HepG2 (cell line): Measurements from ENCODE around the gene KDM8. TPM values are rescaled to one million over a fixed set of nuclear protein-coding genes. Genes with fewer than 3 reads are reported as not detected.

Experiments
- ARNTL ChIP-seq: sonication (generic); formaldehyde crosslinking; IDR thresholded peaks from 2 replicates; pipeline ENCODE4 v1.4.0; 2020; ENCODE audit warnings: mild to moderate bottlenecking, missing genetic modification reagents
- MAFK ChIP-seq, 2 experiments: IDR thresholded peaks in 1 of 2; conservative IDR thresholded peaks in 1 of 2; 2 replicates each; pipeline ENCODE4 v1.6.1; 2011; ENCODE audit warnings: improper control_type of control experiment in 2 of 2, low read length in 2 of 2
- MTA1 ChIP-seq: sonication (generic); formaldehyde crosslinking; IDR thresholded peaks from 2 replicates; pipeline ENCODE4 v1.4.0; 2020; ENCODE audit warnings: missing genetic modification reagents, mild to moderate bottlenecking, borderline replicate concordance
- MYPOP ChIP-seq: sonication (generic); formaldehyde crosslinking; IDR thresholded peaks from 2 replicates; pipeline ENCODE4 v1.8.1; 2023; ENCODE audit warnings: mild to moderate bottlenecking, moderate library complexity, missing genetic modification reagents
- NFYC ChIP-seq: IDR thresholded peaks from 2 replicates; pipeline ENCODE4 v1.6.1; 2016; ENCODE audit warnings: missing genetic modification reagents, missing compliant biosample characterization
- RBM22 ChIP-seq: fragments of 200-400 bp; formaldehyde crosslinking; optimal IDR thresholded peaks from 2 replicates; pipeline ENCODE3; 2017; ENCODE audit warnings: mild to moderate bottlenecking, low read length, moderate library complexity
- SNAPC4 ChIP-seq: sonication (generic); formaldehyde crosslinking; IDR thresholded peaks from 2 replicates; pipeline ENCODE4 v1.4.0; 2020; ENCODE audit warnings: mild to moderate bottlenecking, missing genetic modification reagents
- TARDBP ChIP-seq: sonication (generic); formaldehyde crosslinking; IDR thresholded peaks from 2 replicates; pipeline ENCODE4 v1.8.0; 2022; ENCODE audit warnings: mild to moderate bottlenecking, missing genetic modification reagents
- ZBTB46 ChIP-seq: sonication (generic); formaldehyde crosslinking; IDR thresholded peaks from 2 replicates; pipeline ENCODE4 v1.4.0; 2020; ENCODE audit warnings: mild to moderate bottlenecking, missing genetic modification reagents, borderline replicate concordance
- ZNF260 ChIP-seq: sonication (generic); formaldehyde crosslinking; IDR thresholded peaks from 2 replicates; pipeline ENCODE4 v1.4.0; 2020; ENCODE audit warnings: missing genetic modification reagents, low read depth, mild to moderate bottlenecking, borderline replicate concordance
- ZNF317 ChIP-seq: sonication (generic); formaldehyde crosslinking; IDR thresholded peaks from 2 replicates; pipeline ENCODE4 v1.5.0; 2020; ENCODE audit warnings: mild to moderate bottlenecking, missing genetic modification reagents
- ZNF609 ChIP-seq: sonication (generic); formaldehyde crosslinking; IDR thresholded peaks from 2 replicates; pipeline ENCODE4 v1.4.0; 2020; ENCODE audit warnings: mild to moderate bottlenecking, missing genetic modification reagents, borderline replicate concordance
- ZNF691 ChIP-seq: sonication (generic); formaldehyde crosslinking; IDR thresholded peaks from 2 replicates; pipeline ENCODE4 v1.4.0; 2020; ENCODE audit warnings: missing genetic modification reagents, low read depth, mild to moderate bottlenecking, borderline replicate concordance
- polyA plus RNA-seq, 8 experiments: library from polyadenylated mRNA; depleted of rRNA in 3 of 8; stranded (reverse) in 7 of 8; unstranded in 1 of 8; fragments of >200 nt; fragmentation: Illumina TruSeq in 4 of 8; extraction: Trizol in 4 of 8; gene quantifications; 2 replicates each; pipeline versions ENCODE4 v1.2.1 to v1.2.3, GENCODE V29; 2011 to 2016; ENCODE audit warnings: low read depth in 4 of 8, missing spikeins in 1 of 8, mixed read lengths in 1 of 8; ENCODE audit not compliant: insufficient read depth in 1 of 8
- total RNA-seq, 5 experiments: library from RNA; depleted of rRNA; stranded (reverse); fragments of >200 nt; fragmentation: Illumina TruSeq; extraction: Trizol; gene quantifications; 2 replicates each; pipeline ENCODE4 v1.2.3, GENCODE V29; 2016; ENCODE audit warnings: low read depth in 1 of 5

The KDM8 gene
- total and polyA plus RNA-seq, 2 of the 13 experiments (the other 11 are each of a cell fraction or from before 2014, with no cell fraction given) = 3.3 to 8.6 TPM

GRCh38 chr16:27204312-27204915 is 1.1 kb downstream of the KDM8 start (continued):
- TF ChIP-seq SNAPC4 (peak; percentile 53; the same call in 1 of the 2 replicates), MTA1 (0 out of 2 replicates have a peak, but pooled peaks have one; percentile 80), ARNTL (CRISPR knock-in tag) (peak; percentile 68; the same call in 1 of the 2 replicates), MAFK (conservative IDR thresholded peaks at IDR 0.05 in 1 of 2, IDR thresholded peaks at IDR 0.05 in 1 of 2; ENCODE audit: low read length in 2 of 2) (no peak), ZNF260 (CRISPR knock-in tag) (no peak), TARDBP (CRISPR knock-in tag) (0 out of 2 replicates have a peak, but pooled peaks have one; percentile 2), RBM22 (peak; percentile 21), NFYC (CRISPR knock-in tag) (no peak), MYPOP (CRISPR knock-in tag) (peak; percentile 43; the same call in 1 of the 2 replicates), ZNF691 (CRISPR knock-in tag) (peak; percentile 73; the same call in 1 of the 2 replicates), ZNF317 (CRISPR knock-in tag) (0 out of 2 replicates have a peak, but pooled peaks have one; percentile 8), ZNF609 (0 out of 2 replicates have a peak, but pooled peaks have one; percentile 9), ZBTB46 (peak; percentile 93; the same call in 1 of the 2 replicates)
